Caki2 (cell line): ENCODE measurements around the gene LAMB3. TPM values are rescaled to one million over a fixed set of nuclear protein-coding genes. Genes with fewer than 3 reads are reported as not detected.
A peak's percentile ranks its signal among the peaks of the same experiment; 100 is the strongest.

Experiments
- DNase-seq: peaks from one replicate; pipeline ENCODE4 v3.0.0-alpha.2; 2015; ENCODE audit warnings: low read depth
- in situ Hi-C: cut with HindIII; loops from 2 replicates; pipeline ENCODE4 v1.10.0; 2016; ENCODE audit warnings: low sequenced_read_pairs, low pct_unique_long_range_greater_than_20kb, mixed read lengths
- total RNA-seq: library from RNA; depleted of rRNA; stranded (reverse); fragments of >200 nt; shearing (Covaris generic); gene quantifications from 2 replicates; pipeline ENCODE4 v1.2.3, GENCODE V29; 2014; ENCODE audit warnings: low replicate concordance

LAMB3 gene
- total RNA-seq, 1 experiment from 2014 or later = 59.6 TPM

GRCh38 chr1:209611771-209612570 is 40.3 kb downstream of the LAMB3 start:
- in situ Hi-C loops = no loop called here
- DNase-seq = no peak

- in situ Hi-C loops = no loop called here
- no peak for DNase-seq
Observed at GRCh38 chr1:209610631-209610905, 41.7 kb downstream of the LAMB3 start.

DNA sequence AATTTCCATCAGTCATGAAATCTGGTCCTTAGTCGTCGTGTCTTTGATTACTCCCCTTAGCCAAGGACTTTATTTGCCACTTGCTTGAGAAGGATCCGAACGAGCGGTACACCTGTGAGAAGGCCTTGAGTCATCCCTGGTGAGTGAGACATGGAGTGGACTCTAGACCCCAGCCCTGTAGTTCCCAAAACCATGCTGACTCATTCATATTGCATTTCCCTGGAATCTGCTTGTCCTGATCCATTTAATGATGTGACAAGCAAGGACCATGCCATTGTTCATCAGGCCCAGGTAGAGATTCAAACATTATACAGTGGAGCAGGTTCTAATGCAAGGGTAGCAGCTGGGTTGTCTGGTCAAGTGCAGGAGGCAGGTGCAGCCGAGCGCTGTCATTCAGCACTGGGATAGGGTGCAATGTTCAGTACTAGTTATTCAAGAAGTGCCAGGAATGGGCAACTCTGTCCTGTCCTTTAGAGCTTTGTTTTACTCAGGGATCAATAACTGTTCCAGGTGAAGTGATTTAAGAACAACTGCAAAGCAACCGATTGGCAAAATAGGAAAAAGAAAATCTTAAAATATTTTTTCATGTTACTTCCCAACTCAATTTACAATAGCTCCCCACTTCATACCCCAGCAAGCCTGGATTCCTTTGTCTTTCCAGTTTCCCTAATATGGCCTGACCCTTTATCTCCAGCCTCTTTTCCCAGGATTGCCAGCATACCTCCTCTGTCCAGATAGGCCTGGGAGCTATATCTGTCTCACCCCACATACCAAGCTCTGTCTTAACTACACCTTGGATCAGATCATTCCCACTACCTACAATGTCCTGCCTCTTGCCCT is 42.2 kb downstream of the LAMB3 start:
- DNase-seq = no peak
- in situ Hi-C loops = no loop called here

DNA sequence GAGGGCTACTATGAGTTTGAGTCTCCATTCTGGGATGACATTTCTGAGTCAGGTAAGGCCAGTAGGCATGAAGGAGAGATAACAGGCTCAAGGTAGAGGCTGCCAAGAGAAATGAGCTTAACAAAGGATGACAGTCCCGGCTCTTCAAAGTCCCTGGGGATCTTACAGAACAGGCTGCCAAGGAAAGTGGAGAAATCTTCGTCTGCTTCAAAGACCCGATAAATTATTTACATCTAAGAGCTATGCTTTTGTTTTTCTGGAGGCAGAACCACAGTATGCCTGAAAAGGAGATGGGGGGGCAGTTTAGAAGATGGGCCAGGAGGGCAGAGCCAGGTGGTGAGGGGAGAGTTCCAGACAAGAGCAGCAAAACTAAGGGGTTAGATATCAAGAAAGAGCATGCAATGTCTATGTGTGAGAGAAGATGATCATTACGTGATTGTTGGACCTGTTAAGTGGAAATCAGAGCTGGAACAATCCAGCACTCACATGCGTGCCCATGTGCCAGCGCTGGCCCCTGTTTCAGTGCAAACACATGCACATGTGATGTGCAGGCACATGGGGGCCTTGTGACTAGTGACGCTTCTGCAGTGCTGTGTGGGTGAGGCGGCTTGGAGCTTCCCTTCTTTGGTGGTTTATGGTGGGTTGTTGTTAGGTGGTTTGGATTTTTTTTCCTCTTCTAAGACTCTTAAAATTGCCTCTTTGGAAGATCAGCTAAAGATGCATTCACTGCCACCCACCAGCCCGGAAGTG is 43.0 kb downstream of the LAMB3 start:
- in situ Hi-C loops = no loop called here
- DNase-seq = no peak

GRCh38 chr1:209607795-209608178 is 44.4 kb downstream of the LAMB3 start:
- in situ Hi-C loops = no loop called here

DNA sequence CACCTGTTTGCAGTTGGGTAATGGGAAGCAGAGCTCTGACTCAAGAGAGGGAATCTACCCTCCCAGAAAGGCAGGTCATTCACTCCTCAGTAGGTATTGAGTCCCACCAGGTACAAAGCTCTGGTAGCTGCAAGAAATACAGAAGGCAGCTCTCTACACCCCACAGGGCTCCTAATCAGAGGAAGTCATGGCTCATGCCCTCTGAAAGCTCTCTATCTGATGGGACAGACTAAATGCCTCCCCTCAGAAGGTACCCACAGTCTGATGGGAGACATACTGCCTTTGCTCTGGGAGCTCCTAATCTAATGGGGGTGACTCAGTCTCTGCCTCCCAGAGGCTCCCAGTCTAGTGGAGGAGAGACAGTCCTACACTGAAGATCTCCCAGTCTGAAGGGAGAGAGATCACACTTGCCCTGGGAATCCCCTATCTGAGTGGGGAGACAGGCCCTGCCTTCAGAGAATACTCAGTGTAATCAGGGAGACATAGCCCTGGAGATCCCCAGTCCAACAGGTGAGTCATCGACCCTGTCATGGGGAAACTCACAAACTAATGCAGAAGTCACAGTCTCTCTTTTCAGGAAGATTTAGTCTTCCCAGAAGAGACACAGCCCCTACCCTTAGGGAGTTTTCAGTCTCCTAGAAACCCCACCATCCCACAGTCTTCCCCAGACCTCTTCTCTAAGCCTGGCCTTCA is 45.0 kb downstream of the LAMB3 start:
- DNase-seq = peak; percentile 67
- in situ Hi-C loops = no loop called here

More at GRCh38 chr1:209607795-209608178, 44.4 kb downstream of the LAMB3 start:
- no peak for DNase-seq

DNA sequence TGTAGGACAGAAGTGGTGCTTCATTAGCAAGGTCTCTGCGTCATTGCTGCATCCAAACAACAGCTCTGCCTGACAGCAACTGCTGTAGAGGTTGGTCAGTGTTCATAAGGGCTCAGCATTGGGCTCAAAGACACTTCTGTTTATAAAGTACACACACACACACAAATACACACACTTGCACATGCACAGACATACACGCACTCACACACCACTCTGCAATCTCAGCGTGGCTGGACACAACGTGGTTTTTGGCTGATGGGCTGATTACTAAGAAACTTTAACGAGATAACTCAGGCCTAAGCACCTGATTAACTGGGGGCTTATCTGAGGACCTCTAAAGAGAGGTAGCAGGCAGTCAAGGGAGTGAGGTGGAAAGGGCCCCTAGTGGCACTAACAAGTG is 48.3 kb downstream of the LAMB3 start:
- DNase-seq = no peak
- in situ Hi-C loops = no loop called here

GRCh38 chr1:209601809-209602657 is 50.2 kb downstream of the LAMB3 start:
- DNase-seq = peak; percentile 39
- in situ Hi-C loops = no loop called here

DNA sequence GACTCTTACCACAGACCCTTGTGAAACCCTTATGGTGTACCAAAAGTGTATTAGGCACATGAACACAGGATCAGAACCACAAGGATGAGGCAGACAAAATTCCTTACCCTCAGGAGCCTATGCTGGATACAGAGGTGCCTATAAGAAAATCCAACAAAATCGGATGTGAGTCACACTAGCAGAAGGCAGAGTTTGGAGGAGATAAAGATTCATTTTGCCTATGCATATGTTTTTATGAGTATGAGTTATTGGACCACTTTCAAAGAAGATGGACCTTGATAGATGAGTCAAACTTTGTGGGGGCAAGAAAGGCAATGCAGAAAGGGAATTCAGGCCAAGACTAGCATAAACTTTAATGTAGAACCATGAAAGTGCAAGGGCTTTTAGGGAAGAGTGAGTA is 51.7 kb downstream of the LAMB3 start:
- no peak for DNase-seq

GRCh38 chr1:209598227-209598626 is 54.0 kb downstream of the LAMB3 start:
- in situ Hi-C loops = no loop called here
- DNase-seq = no peak

More for the DNA sequence above, 51.7 kb downstream of the LAMB3 start:
- in situ Hi-C loops = no loop called here

DNA sequence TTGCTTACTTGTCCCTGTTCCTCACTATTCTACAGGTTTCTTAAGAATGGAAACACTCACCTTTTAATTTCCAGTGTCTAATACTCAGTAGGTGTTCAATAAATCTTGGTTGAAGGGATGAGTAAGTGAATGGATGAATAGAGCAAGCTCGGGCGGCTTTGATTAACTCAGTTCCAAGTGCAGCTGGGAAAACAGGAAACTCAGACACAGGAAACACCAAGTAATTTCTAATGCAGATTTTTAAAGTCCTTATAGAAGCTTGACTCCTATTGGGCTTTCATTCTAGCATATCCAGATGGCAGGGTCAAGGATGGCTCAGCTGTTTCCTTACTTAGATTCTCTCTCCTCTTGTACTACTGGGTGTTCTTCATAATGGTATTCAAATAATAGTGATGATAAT is 54.7 kb downstream of the LAMB3 start:
- in situ Hi-C loops = no loop called here
- no peak for DNase-seq

GRCh38 chr1:209595599-209596285 is 56.5 kb downstream of the LAMB3 start:
- DNase-seq = no peak
- in situ Hi-C loops = no loop called here

DNA sequence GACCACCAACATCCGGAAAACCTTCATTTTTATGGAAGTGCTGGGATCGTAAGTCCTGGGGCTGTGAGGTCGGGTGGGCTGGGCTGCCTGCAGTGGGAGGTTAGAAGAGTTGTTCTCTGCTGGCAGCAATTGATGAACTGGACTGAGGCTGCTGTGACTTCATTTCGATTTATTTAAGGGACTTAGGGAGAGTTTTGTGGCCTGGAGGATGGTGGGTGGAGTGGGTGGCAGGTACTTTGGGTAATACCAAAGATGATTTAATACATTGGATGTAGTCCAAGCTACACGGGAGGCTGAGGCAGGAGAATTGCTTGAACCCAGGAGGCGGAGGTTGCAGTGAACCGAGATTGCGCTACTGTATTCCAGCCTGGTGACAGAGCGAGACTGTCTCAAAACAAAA is 57.2 kb downstream of the LAMB3 start:
- in situ Hi-C loops = no loop called here

GRCh38 chr1:209594440-209594839 is 57.8 kb downstream of the LAMB3 start:
- in situ Hi-C loops = no loop called here
- no peak for DNase-seq

More for the DNA sequence above, 57.2 kb downstream of the LAMB3 start:
- no peak for DNase-seq

GRCh38 chr1:209593747-209594146 is 58.5 kb downstream of the LAMB3 start:
- in situ Hi-C loops = no loop called here

DNA sequence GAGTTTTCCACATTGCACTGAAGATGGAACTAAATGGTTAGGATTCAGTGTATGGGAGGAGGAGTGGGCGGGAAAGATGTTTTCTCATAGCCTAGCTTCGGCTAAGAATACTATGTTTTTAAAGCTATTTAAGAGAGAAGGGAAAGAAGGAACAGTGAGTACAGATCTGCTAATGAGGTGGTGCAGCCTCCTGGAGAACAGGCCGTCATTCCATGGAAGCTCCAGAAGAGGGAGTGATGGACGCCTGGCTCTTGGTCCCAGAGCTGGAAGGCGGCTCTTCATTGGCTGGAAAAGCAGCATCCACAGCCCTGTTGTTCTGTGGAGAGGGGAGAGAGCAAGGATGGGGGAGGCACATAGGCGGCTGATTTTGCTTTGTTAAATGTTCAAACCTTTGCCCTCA is 61.8 kb downstream of the LAMB3 start:
- in situ Hi-C loops = no loop called here
- no peak for DNase-seq

More at GRCh38 chr1:209593747-209594146, 58.5 kb downstream of the LAMB3 start:
- no peak for DNase-seq

- DNase-seq = no peak
- in situ Hi-C loops = no loop called here
Observed at GRCh38 chr1:209589863-209590262, 62.4 kb downstream of the LAMB3 start.
